HepG2 (cell line): Measurements from ENCODE around the gene MAGEA4.
"Not testable (repeated sequence)": the region's sequence is repeated elsewhere in the genome, so short reads cannot be mapped to it uniquely, and the experiment has no call there.

ENCODE experiments used
- NBN ChIP-seq: fragments of 450-650 bp; conservative IDR thresholded peaks from 2 replicates; pipeline ENCODE4 v1.6.1; 2017
- TEAD3 ChIP-seq: optimal IDR thresholded peaks from 2 replicates; pipeline ENCODE3; 2016; ENCODE audit warnings: borderline replicate concordance
- USF2 ChIP-seq, 2 experiments: sonication (generic) in 1 of 2; formaldehyde crosslinking in 1 of 2; IDR thresholded peaks; 2 replicates each; pipeline versions ENCODE4 v1.5.1 to v1.6.1; 2011 to 2020; ENCODE audit warnings: borderline replicate concordance in 1 of 2, low read depth in 1 of 2, low read length in 1 of 2, mild to moderate bottlenecking in 1 of 2, missing genetic modification reagents in 1 of 2, moderate library complexity in 1 of 2
- ZBTB1 ChIP-seq: sonication (generic); formaldehyde crosslinking; IDR thresholded peaks from 2 replicates; pipeline ENCODE4 v1.4.0; 2020; ENCODE audit warnings: missing genetic modification reagents, borderline replicate concordance
- TF ChIP-seq, protein P1 (sequence below): sonication (generic); formaldehyde crosslinking; IDR thresholded peaks from 2 replicates; pipeline ENCODE4 v1.5.0; 2020; ENCODE audit warnings: mild to moderate bottlenecking, missing genetic modification reagents, moderate library complexity

DNA sequence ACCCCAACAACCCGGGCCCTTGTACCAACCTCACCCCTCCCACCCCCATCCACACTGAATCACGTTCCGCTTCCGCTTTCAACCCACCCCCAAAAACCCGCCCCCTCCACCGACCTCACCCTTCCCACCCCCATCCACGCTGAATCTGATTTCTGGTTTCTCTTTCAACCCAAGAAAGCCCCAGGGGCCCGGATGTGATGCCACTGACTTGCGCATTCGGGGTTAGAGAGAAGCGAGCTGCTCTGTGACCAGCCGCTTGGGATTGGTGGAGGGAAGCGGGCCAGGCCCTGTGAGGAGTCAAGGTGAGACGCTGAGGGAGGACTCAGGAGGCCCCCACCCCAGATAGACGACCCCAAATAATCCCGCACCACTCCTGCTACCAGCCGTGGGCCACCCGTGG is 6.0 kb downstream of the MAGEA4 start:
- not testable (repeated sequence) for TF ChIP-seq NBN; ZBTB1 (CRISPR knock-in tag); USF2 (IDR thresholded peaks at IDR 0.05; ENCODE audit: low read depth, low read length); USF2 (CRISPR knock-in tag; IDR thresholded peaks at IDR 0.05; ENCODE audit: borderline replicate concordance); TEAD3
- TF ChIP-seq, protein P1, sequence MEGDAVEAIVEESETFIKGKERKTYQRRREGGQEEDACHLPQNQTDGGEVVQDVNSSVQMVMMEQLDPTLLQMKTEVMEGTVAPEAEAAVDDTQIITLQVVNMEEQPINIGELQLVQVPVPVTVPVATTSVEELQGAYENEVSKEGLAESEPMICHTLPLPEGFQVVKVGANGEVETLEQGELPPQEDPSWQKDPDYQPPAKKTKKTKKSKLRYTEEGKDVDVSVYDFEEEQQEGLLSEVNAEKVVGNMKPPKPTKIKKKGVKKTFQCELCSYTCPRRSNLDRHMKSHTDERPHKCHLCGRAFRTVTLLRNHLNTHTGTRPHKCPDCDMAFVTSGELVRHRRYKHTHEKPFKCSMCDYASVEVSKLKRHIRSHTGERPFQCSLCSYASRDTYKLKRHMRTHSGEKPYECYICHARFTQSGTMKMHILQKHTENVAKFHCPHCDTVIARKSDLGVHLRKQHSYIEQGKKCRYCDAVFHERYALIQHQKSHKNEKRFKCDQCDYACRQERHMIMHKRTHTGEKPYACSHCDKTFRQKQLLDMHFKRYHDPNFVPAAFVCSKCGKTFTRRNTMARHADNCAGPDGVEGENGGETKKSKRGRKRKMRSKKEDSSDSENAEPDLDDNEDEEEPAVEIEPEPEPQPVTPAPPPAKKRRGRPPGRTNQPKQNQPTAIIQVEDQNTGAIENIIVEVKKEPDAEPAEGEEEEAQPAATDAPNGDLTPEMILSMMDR (CRISPR knock-in tag): not testable (repeated sequence)
